SU-DHL-6 (cell line): ENCODE measurements around the gene OSBPL10.

Experiments used
- H2AFZ ChIP-seq: fragments of 200-600 bp; sonication (generic); 2 replicates; pipeline ENCODE4 v1.6.1; 2014; ENCODE audit warnings: low read depth, mild to moderate bottlenecking, moderate library complexity, mixed read lengths, antibody characterized with exemption, low read length; ENCODE audit not compliant: severe bottlenecking
- H3F3A ChIP-seq: fragments of 200-600 bp; shearing (Covaris generic); 2 replicates; pipeline ENCODE4 v1.6.0; 2016; ENCODE audit warnings: antibody characterized with exemption, mild to moderate bottlenecking; ENCODE audit not compliant: insufficient read depth
- H3K27ac ChIP-seq: fragments of 200-600 bp; sonication (generic); 2 replicates; pipeline ENCODE4 v1.5.1; 2016; ENCODE audit warnings: low read depth, mild to moderate bottlenecking, low read length, moderate library complexity, mixed read lengths
- H3K27me3 ChIP-seq: fragments of 200-600 bp; sonication (generic), shearing (Covaris generic); 2 replicates; pipeline ENCODE4 v1.6.0; 2014; ENCODE audit warnings: mild to moderate bottlenecking, low read length
- H3K36me3 ChIP-seq: fragments of 200-600 bp; sonication (generic); 2 replicates; pipeline ENCODE4 v1.6.1; 2014; ENCODE audit warnings: mild to moderate bottlenecking, low read length, mixed read lengths
- H3K4me2 ChIP-seq: fragments of 300-600, 200-600 bp; shearing (Covaris generic), sonication (generic); 2 replicates; pipeline ENCODE4 v1.6.0; 2014; ENCODE audit warnings: low read length, low read depth, mild to moderate bottlenecking; ENCODE audit not compliant: poor library complexity, severe bottlenecking
- H3K4me3 ChIP-seq: fragments of 200-600 bp; sonication (generic); 2 replicates; pipeline ENCODE4 v1.5.1; 2014; ENCODE audit warnings: antibody characterized with exemption, low read length, mild to moderate bottlenecking, mixed read lengths; ENCODE audit not compliant: insufficient read depth, poor library complexity, severe bottlenecking
- H3K79me2 ChIP-seq: fragments of 200-600 bp; sonication (generic); 2 replicates; pipeline ENCODE4 v1.6.1; 2014; ENCODE audit warnings: mild to moderate bottlenecking, low read length, moderate library complexity; ENCODE audit not compliant: insufficient read depth
- H3K9ac ChIP-seq: fragments of 200-600 bp; sonication (generic); 2 replicates; pipeline ENCODE4 v1.7.0; 2014; ENCODE audit warnings: mild to moderate bottlenecking, low read length
- H3K9me2 ChIP-seq: fragments of 200-600 bp; sonication (generic); replicated peaks from 2 replicates; pipeline ENCODE4 v1.6.1; 2014; ENCODE audit warnings: low read length; ENCODE audit not compliant: insufficient read depth
- H3K9me3 ChIP-seq: fragments of 200-600 bp; sonication (generic); 2 replicates; pipeline ENCODE4 v1.6.1; 2014; ENCODE audit warnings: low read length, mixed read lengths; ENCODE audit not compliant: insufficient read depth
- H4K20me1 ChIP-seq: fragments of 200-600 bp; sonication (generic); 2 replicates; pipeline ENCODE4 v1.6.1; 2014; ENCODE audit warnings: low read depth, mild to moderate bottlenecking, antibody characterized with exemption, low read length, moderate library complexity, mixed read lengths
- CTCF ChIP-seq: fragments of 200-600 bp; sonication (generic); IDR thresholded peaks from one replicate; pipeline ENCODE4 v1.5.1; 2017; ENCODE audit warnings: antibody characterized with exemption, mild to moderate bottlenecking, low read length, moderate library complexity; ENCODE audit not compliant: insufficient read depth, poor library complexity, severe bottlenecking
- EZH2phosphoT487 ChIP-seq: fragments of 200-600 bp; sonication (generic), shearing (Covaris generic); conservative IDR thresholded peaks from 2 replicates; pipeline ENCODE4 v1.6.1; 2018; ENCODE audit warnings: mild to moderate bottlenecking, antibody characterized with exemption, low read length, moderate library complexity, mixed read lengths

OSBPL10 gene

GRCh38 chr3:32002561-32003368 is 21.7 kb upstream of the OSBPL10 start:
- Histone ChIP-seq H2AFZ (no peak overlapping the region), H3K27ac (no peak overlapping the region), H3F3A (no peaks in the 10 kb centered on the region), H3K9me2 (no peaks in the 10 kb centered on the region), H3K27me3 (no peaks in the 10 kb centered on the region), H3K9me3 (no peaks in the 10 kb centered on the region), H3K4me2 (no peak overlapping the region), H3K79me2 (no peaks in the 10 kb centered on the region), H3K4me3 (no peak overlapping the region), H3K36me3 (0 out of 2 replicates have a peak, but pooled peaks cover 2% of the 10 kb centered on the region), H4K20me1 (no peaks in the 10 kb centered on the region), H3K9ac (no peak overlapping the region)
- TF ChIP-seq EZH2phosphoT487: no peak
- no peak for TF ChIP-seq CTCF

- Histone ChIP-seq H3K79me2 (no peaks in the 10 kb centered on the region), H3K27me3 (no peaks in the 10 kb centered on the region), H3F3A (0 out of 2 replicates have a peak, but pooled peaks cover 1% of the 10 kb centered on the region), H2AFZ (no peak overlapping the region), H3K4me3 (no peak overlapping the region), H3K9me2 (no peaks in the 10 kb centered on the region), H3K9me3 (no peaks in the 10 kb centered on the region), H4K20me1 (no peaks in the 10 kb centered on the region), H3K36me3 (0 out of 2 replicates have a peak, but pooled peaks cover 2% of the 10 kb centered on the region), H3K4me2 (no peak overlapping the region), H3K27ac (no peak overlapping the region), H3K9ac (no peak overlapping the region)
- TF ChIP-seq CTCF (no peak), EZH2phosphoT487 (no peak)
Observed at GRCh38 chr3:32000877-32001276, 19.8 kb upstream of the OSBPL10 start.

- Histone ChIP-seq H3K4me2 (no peak overlapping the region), H3K9me2 (no peaks in the 10 kb centered on the region), H3K79me2 (no peaks in the 10 kb centered on the region), H3K27me3 (no peaks in the 10 kb centered on the region), H3K4me3 (no peak overlapping the region), H3K9ac (no peak overlapping the region), H3K27ac (no peak overlapping the region), H4K20me1 (no peaks in the 10 kb centered on the region), H3F3A (0 out of 2 replicates have a peak, but pooled peaks cover 2% of the 10 kb centered on the region), H3K36me3 (0 out of 2 replicates have a peak, but pooled peaks cover 2% of the 10 kb centered on the region), H2AFZ (no peak overlapping the region), H3K9me3 (no peaks in the 10 kb centered on the region)
- TF ChIP-seq CTCF: no peak
- TF ChIP-seq EZH2phosphoT487: no peak
Observed at GRCh38 chr3:31999907-32000439, 18.9 kb upstream of the OSBPL10 start.
